ENCODE results near the gene ANK3. TPM values are rescaled to one million over a fixed set of nuclear protein-coding genes. Genes with fewer than 3 reads are reported as not detected.

Gene ANK3
- total RNA-seq, 1 donor from 2014 or later = 192 TPM

DNA sequence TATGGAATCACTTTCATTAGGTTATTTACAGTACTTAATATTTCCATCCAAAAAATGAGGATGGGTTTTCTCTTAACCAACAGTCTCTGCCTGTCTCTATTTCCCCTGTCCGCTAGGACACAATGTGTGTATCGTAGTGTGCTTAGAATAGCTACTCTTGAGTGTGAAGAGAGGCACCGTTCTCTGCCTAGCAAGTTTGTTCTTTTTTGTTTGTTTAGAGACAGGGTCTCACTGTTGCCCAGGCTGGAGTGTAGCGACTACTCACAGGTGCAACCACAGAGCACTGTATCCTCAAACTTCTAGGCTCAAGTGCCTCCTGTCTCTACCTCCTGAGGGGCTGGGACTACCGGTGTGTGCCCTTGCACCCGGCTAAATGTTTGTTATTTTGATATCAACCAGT lies 121.9 kb downstream of the ANK3 start:
- intact Hi-C loops (cut with DNase I) = no loop called here
- ATAC-seq (ENCODE audit: poor library complexity) (peak; percentile 81), DNase-seq (no peak)

DNA sequence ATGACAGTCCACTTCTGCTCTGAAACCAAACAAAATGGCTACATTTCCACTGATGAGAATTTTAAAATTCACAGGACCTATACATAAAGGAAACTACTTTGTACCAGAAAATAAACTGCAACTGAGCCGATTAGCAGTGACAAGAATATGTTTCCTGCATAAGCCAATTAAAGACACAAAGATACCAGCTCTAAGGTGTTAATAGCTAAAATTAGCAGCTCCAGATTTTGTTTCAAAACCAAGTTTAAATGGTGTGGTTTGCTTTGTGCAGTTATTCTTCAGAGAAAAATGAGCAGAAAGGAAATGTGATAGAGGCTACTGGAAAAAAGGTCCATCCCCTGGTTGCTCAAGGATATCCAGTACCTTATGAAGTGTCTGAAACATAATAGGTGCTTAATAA lies 123.2 kb downstream of the ANK3 start:
- DNase-seq (no peak), ATAC-seq (ENCODE audit: poor library complexity) (no peak)
- intact Hi-C loops (cut with DNase I) = no loop called here

DNA sequence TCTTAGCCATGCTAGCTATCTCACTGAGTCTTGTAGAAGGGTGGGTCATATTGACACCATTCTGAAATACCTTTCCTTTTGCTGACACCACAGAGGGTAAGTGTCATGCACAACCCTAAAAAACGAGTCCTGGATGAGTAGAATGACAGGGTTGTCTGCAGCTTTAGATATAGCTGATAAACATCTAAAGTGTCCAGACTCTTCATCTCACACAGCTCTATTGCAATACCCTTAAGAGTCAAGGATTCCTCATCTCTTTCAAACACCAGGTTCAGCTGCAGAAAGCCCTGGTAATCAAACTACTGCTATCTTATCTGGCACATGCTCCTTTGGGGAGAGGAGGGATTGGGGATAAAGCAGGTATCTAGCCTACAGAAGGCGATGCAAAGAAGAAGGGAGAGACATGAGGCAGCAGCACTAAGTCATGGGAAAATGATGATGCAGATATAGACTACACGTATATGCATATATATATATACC lies 127.0 kb downstream of the ANK3 start:
- ATAC-seq (ENCODE audit: poor library complexity) (no peak), DNase-seq (no peak)
- intact Hi-C loops (cut with DNase I) = no loop called here

DNA sequence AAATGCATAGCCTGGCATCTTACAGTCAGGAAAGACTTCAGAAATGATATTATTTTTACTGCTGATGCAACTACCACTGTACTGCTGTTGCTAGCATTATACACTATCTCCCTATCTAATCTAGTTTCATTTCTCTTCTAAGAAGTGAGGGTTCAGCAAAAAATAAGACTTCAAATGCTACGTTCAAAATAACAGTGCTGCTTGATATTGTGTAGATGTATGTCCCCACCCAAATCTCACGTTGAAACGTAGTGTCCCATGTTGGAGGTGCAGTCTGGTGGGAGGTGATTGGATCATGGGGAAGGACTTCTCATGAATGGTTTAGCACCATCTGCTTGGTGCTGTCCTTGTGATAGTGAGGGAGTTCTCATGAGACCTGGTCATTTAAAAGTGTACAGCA lies 129.4 kb downstream of the ANK3 start:
- DNase-seq (no peak), ATAC-seq (ENCODE audit: poor library complexity) (no peak)
- intact Hi-C loops (cut with DNase I) = no loop called here

DNA sequence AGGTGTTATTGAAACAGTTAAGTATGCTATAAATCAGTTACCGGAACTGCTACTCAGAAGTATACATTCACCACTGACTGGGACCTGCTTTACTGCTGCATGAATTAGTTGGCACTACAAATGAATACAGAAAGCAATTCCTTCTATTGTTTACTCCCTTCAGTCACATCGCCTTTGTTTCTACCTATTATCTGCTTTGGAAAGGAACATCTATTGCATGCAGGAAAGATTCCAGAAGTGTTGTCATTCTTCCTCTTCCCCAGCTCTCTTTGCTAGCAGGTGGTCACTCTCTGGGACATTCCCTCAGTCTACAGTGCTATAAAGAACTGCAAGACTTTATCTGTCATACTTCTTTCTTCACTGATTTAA lies 131.3 kb downstream of the ANK3 start:
- ATAC-seq (ENCODE audit: poor library complexity) = no peak
- intact Hi-C loops (cut with DNase I) = no loop called here
- no peak for DNase-seq

DNA sequence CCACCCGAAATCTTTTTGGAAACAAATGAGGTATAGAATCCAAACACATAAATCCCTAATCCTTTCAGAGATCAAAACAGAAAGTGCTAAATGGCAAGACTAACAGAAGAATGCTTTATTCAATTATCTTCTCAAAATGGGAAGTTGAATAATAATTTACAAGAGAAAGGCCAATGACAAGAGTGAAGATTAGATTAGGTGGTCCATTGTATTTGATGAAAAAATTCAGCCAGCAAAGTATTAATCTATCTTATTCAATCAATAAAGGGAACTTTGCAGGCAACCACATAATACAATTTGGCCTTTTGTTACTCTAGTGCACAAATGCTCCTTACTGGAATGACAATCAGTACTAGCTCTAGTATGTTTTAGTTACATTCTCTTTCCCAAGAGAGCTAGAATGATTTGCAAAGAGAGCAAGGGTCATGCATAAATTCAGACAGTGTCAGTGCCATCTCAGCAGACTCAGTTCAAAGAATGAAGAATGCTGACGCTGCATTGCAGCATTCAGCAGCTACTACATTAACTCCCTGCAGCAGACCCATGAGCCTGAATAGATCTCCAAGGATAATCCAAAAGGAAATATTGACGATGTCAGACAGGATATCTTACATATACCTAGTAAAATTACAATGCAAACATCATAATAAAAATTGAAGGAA lies 131.8 kb downstream of the ANK3 start:
- ATAC-seq (ENCODE audit: poor library complexity) = peak; percentile 48
- intact Hi-C loops (cut with DNase I) = no loop called here
- no peak for DNase-seq

DNA sequence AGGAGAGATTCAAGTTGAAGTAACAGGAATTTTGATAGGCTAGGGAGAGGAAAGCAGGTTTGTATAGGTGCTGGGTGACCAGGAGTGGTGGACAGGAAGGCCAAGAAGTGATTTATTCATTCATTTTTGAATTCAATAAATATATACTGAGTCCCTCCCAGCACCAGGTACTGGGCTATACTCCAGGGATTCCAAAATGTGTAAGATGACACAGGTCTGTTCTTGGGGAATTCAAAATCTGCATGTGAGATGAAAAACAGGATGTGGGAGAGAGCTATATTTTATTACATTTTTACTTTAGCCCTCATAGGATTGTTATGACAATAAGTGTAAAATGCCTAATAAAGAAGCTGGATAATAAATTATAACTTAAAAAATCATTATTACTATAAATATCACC lies 134.9 kb downstream of the ANK3 start:
- no peak for DNase-seq
- intact Hi-C loops (cut with DNase I) = no loop called here
- no peak for ATAC-seq (ENCODE audit: poor library complexity)

DNA sequence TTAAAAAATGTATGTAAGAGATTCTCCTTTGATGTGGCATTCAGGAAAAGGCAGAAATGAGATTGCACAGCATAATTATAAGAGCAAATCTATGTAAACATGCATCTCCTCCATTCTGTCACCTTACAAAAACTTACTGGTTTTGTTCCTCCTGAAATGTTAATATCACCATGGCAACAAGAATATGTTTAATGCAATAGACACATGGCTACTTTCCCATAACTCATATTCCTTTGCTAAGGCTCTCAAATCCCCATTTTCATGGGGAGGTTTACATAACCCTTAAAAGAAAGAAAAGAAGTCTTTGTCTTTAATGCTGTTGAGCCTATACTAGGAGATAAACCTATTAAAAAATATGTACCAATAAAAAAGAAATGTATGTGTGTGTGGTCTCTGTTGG lies 136.2 kb downstream of the ANK3 start:
- no peak for DNase-seq
- intact Hi-C loops (cut with DNase I) = no loop called here
- ATAC-seq (ENCODE audit: poor library complexity) = no peak

DNA sequence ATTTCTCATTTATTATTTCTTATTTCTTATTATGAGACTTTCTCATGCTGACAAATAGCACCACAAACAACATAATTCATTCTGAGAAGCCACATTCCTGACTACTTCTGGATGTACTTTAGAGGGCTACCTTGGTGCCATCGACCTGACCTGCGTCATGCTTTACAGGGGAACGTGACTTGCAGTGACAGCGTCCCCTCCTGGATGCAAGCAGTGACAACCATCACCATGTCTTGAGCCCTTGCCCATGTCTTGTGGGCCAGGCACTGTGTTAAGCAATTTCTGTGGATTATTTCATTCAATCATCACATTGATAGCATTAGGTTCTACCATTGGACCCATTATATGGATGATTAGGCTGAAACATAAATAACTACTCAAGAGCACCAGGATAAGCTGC lies 137.0 kb downstream of the ANK3 start:
- ATAC-seq (ENCODE audit: poor library complexity) (no peak), DNase-seq (no peak)
- intact Hi-C loops (cut with DNase I) = no loop called here

DNA sequence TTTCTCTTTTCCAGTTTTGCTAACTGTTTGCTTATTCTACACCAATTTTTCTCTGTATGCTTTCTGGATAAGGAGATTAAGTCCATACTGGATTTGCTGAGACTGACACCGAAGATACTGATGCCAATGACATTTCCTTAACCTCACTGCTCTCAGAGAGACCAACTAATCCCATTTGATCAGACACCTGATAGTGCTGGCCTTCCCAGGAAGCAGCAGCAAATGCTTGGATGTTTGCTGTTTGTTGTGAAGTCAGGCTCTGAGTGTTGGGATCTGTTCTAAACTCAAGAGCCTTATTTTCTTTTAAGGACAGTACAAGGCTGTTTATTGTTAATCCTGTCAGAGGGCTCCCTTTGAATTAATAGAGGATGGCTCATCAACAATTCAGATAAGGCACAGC lies 143.3 kb downstream of the ANK3 start:
- DNase-seq = no peak
- intact Hi-C loops (cut with DNase I) = no loop called here
- ATAC-seq (ENCODE audit: poor library complexity) = no peak

DNA sequence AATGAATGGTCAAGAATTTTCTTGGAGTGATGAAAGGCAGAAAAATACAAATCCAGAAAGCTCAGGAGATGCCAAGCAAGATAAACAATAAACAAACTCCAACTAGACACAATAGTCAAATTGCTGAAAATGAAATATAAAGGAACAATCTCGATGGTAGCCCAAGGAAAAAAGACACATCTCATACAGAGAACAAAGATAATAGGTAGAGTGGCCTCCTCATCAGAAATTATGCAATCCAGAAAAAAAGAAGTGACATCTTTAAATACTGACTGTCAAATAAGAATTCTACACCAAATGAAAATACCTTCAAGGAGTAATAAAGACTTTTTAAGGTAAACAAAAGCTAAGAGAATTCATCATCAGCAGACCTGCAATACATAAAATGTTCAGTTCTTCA lies 150.4 kb downstream of the ANK3 start:
- ATAC-seq (ENCODE audit: poor library complexity) (no peak), DNase-seq (no peak)
- intact Hi-C loops (cut with DNase I) = loop anchor here (2.0 kb wide), 1 partner anchor 196 kb away; no protein-coding TSS in a partner anchor

DNA sequence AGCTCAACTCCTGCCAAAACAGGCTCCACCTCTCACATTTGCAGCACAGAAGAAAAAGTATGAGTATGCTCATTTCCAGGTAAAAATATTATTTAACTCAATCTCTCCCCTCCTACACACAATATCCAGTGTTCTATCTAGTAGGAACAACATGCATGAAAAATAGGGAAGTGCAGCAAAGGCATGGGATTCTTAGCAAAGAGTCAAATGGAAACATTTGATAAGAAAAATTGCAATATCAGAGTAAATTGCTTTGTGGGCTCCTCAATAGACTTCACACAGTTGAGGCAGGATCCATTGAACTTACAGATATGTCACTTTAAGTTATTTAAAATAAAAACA lies 150.9 kb downstream of the ANK3 start:
- intact Hi-C loops (cut with DNase I) = loop anchor here (2.0 kb wide), 1 partner anchor 196 kb away; no protein-coding TSS in a partner anchor
- DNase-seq (no peak), ATAC-seq (ENCODE audit: poor library complexity) (no peak)

DNA sequence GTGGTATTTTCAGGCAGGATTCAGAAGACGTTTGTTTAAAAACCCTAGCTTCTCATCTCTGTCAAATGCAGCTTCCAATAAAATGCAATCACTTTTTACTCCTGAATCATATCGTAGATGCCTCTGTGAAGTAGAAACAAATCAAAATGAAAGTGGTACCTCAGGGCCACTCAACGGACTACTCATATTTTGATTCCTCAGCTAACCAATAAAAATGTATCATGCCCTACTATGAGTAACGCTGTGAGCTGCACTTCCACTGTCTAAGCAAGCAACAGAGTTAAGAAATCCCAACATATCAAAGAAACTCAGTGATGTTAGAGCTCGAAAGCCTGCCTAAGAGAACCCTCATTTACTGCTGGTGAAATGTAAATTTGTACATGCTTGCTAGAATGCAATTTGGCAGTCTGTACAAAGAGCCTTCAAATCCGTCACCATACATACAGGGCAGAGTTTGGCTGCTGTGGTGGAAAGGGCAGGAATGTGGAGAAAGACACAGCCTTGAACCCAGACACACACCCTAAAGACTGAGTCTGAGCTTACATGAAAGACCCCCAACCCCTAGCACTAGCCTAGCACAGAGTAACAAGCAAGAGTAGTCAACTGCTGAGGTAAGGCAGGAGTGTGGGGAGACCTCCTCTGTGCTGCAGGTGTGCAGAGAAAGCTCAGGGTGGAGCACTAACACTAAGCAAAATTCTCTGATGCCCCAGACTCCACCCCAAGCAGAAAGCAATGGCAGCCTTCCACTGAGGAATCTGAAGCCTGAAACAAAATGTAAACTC lies 151.5 kb downstream of the ANK3 start:
- DNase-seq (no peak), ATAC-seq (ENCODE audit: poor library complexity) (peak; percentile 74)
- intact Hi-C loops (cut with DNase I) = loop anchor here (2.0 kb wide), 1 partner anchor 197 kb away; no protein-coding TSS in a partner anchor

DNA sequence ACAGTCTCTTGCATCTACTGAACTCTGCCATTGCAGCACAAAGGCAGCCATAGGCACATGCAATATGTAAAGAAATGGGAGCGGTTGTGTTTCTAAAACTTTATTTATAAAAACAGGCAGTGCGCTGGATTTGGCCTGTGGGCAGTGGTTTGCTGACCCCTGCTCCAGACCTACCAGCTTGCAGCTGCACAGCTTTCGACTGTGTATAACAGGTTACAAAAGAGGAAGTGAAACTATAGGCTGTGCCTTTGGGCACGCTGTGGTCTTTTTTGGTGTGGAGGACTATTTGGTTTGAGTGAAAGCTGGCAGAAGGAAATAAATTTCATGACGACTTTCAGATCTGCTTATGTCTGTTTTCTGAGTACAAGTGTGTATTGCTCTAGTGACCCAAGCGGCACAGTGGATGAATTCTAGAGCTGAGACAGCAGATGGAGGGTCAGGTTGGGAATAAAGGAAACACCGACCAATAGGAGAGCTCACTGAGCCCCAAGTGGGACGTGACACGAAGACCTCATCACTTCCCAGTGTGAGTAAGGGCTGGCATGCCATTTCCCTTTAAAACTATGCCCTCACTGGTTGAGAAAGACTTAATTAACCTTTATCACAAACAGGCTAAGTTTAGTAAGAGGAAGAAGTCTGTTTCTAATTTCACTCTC lies 152.7 kb downstream of the ANK3 start:
- DNase-seq = peak; percentile 59
- peak; percentile 91 for ATAC-seq (ENCODE audit: poor library complexity)
- intact Hi-C loops (cut with DNase I) = no loop called here

DNA sequence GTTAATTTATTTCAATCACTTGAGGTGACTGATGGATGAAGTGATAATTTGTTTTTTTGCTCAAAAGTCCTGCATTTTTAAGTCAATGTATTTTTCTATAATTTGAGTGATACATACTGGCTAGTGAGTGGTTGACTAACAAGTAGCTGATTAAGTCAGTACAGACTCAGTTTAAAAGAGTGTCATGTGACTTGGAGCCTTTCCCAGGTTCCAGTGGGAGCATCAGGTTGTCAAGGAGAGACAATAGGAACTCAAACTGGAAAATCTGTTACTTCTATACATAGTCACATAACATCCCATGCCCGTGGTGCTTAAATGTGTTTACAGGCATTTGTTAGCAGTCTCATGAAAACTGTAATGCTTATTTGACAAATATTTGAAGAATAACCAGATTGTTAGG lies 154.7 kb downstream of the ANK3 start:
- DNase-seq = no peak
- ATAC-seq (ENCODE audit: poor library complexity) = peak; percentile 38
- intact Hi-C loops (cut with DNase I) = no loop called here

DNA sequence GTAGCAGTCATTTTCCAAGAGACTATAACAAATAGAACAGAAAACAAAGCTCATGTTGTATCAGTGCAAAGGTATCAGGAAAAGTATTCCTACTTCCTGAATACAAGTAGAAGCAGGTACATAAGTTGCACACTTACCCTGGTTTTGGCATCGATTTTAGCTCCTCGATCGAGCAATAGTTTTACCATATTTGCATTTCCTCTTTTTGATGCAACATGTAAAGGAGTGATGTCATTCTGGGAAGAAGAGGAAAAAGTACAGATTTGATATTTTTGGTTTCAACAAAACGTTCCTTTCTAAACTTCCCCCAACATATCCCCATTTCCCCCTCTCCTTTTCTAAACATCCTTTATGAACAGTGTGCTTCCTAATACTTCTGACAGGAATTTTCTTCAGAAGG lies 155.1 kb downstream of the ANK3 start:
- intact Hi-C loops (cut with DNase I) = no loop called here

DNA sequence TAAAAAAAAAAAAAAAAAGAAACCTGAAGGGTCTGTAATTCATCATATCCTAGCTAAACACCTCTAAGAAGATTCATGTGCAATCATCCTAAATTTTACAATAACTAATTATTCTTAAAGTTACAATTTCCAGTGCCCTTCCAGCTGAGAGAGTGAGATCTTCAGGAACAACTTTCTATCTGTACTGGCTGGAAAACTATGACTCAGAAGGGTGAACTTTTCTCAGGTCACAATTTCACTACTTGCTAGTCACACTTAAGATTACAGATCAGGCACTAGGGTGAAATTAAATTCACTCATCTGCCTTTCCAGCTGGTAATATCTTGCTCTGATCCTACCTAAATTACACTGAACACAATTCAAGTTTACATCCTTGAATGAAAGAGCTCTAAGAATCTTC lies 158.8 kb downstream of the ANK3 start:
- intact Hi-C loops (cut with DNase I) = no loop called here
- DNase-seq (no peak), ATAC-seq (ENCODE audit: poor library complexity) (no peak)

More for the DNA sequence above, 155.1 kb downstream of the ANK3 start:
- DNase-seq = no peak
- no peak for ATAC-seq (ENCODE audit: poor library complexity)

DNA sequence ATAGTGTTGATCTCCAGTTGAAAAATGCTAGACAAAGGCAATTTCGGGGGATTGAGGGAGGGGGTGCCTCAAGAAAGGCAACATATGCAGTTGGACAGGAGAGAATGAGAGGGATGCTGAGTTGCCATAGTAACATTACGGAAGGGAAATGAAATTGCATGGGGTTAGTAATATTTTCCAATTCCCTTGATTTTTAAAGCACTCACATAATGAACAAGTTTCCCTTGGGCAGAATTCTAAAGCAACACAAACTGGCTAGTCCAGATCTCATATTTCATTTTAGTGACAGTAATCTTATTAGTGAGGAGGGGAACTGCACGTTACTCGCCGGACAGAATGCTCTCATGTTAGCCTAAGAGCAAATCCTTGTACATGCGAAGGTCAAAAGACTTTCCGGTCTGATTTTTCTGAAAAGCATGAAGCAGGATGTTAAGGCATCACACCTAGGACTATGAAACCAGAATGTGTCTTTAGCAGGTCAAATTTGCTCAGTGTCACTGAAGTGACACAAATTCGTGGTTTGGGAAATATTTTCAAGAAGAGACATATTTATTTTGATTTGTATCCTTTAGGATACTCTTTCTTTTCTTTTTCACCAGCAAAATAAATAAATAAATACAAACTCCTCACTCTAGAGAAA lies 165.5 kb downstream of the ANK3 start:
- intact Hi-C loops (cut with DNase I) = no loop called here
- no peak for DNase-seq
- no peak for ATAC-seq (ENCODE audit: poor library complexity)

DNA sequence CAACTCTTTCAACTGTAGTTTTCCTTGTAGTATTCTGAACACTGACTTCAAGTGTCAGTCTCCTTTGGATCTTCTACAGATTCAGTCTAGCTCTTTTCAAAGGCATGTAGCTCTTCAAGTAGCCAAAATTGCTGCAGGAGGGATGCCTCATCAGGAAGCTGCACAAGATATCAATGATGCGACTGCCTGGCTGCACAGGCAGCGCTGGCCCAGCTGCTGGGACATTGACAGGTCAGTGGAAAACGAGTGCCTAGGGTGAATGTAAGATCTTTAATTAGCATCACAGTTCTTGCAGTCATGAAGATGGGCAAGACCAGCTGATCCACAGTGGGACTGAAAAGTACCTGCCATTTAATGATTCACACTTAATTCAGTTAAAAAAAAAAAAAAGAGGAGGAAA lies 167.6 kb downstream of the ANK3 start:
- ATAC-seq (ENCODE audit: poor library complexity) = no peak

More for the DNA sequence above, 167.6 kb downstream of the ANK3 start:
- no peak for DNase-seq
- intact Hi-C loops (cut with DNase I) = no loop called here

Data from Right ventricle myocardium superior (tissue), 1 donor.